HG02938 (cell line): ENCODE measurements around the gene SSH3.

ENCODE experiments used
- ATAC-seq: cut with Tn5 transposase; IDR thresholded peaks from one replicate; pipeline ENCODE4 v1.9.1; 2021; ENCODE audit warnings: mild to moderate bottlenecking, moderate library complexity; ENCODE audit not compliant: unreplicated experiment

Gene SSH3

DNA sequence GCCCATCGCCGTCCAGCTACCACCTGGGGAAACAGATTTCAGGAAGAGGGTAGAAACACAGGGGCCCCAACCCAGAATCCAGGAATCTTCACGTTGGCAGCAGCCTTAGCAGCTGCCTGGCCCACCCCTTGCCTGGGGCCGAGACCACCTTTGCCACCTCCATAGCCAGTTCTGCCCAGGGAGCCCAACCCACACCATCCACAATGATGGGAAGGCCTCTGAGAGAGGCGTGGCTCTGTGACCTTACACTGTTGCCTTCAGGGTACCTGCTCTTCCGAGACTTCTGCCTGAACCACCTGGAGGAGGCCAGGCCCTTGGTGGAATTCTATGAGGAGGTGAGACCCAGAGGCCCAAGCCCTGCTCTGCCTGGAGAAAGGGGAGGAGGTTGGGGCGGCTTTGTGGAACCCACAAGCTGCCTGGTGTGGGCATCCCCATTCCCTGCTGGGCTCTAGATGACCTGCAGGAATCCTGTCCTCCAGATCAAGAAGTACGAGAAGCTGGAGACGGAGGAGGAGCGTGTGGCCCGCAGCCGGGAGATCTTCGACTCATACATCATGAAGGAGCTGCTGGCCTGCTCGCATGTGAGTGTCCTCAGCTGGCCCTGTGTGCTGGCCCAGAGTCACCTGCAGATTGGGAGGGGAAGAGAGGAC, 24.3 kb upstream of the SSH3 start:
- ATAC-seq, result no peak

DNA sequence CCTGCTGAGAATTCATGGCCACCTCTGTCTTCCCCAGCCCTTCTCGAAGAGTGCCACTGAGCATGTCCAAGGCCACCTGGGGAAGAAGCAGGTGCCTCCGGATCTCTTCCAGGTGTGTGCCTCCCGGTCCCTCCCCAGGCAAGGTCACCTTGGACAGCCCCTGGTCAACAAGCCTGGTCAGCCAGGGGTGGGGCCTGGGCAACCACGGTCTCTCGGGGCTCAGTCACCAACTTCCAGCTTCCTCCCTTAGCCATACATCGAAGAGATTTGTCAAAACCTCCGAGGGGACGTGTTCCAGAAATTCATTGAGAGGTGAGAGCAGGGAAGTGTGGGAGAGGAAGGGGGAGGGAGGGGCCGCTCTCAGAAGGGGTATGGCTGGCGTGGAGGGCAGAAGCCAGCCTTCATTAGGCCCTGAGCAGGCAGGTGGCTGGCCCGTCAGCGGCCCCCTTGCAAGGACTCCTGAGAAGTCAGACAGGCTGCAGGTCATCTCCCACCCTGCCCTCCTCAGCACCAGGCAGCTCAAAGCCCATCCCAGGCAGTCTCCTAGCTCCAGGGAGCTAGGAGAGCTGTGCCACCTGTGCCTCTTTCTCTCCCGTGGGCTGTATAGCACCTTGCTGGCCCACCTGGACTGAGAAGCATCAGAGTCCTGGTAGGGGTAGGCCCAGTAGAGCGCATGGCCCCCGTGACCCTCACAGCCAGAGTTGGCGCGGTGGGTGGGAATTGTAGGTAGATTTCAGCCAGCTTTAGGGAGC, 23.6 kb upstream of the SSH3 start:
- no peak for ATAC-seq

GRCh38 chr11:67280341-67280787, 23.0 kb upstream of the SSH3 start:
- no peak for ATAC-seq

DNA sequence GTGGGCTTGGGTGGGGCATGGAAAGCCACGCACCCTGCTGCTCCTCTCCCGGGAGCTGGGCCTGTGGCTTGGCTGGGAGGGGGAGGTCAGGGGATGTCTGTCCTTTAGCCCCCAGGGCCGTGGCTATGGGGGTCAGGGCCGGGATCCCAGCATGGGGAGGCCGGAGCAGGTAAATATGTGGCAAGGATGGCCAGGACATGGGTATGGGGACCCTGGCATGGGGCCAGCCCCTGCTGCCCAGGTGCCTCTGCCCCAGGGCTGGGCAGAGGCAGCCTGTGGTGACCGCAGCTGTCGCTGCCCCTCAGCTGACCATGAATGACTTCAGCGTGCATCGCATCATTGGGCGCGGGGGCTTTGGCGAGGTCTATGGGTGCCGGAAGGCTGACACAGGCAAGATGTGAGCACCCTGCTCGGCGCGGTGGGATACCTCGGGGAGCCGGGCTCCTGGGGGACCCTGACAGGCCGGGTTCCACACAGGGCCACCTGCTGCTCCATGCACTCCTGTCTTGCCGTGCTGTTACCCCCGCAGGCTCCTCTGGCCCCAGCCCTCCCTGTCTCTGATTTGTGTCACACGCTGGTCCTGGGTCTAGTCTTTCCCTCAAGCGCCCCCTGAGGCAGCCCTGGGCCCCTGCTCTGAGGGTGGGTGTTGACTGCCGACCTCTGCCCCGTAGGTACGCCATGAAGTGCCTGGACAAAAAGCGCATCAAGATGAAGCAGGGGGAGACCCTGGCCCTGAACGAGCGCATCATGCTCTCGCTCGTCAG, 22.4 kb upstream of the SSH3 start:
- no peak for ATAC-seq

- no peak for ATAC-seq
Measured at GRCh38 chr11:67281552-67282150, 21.7 kb upstream of the SSH3 start.

DNA sequence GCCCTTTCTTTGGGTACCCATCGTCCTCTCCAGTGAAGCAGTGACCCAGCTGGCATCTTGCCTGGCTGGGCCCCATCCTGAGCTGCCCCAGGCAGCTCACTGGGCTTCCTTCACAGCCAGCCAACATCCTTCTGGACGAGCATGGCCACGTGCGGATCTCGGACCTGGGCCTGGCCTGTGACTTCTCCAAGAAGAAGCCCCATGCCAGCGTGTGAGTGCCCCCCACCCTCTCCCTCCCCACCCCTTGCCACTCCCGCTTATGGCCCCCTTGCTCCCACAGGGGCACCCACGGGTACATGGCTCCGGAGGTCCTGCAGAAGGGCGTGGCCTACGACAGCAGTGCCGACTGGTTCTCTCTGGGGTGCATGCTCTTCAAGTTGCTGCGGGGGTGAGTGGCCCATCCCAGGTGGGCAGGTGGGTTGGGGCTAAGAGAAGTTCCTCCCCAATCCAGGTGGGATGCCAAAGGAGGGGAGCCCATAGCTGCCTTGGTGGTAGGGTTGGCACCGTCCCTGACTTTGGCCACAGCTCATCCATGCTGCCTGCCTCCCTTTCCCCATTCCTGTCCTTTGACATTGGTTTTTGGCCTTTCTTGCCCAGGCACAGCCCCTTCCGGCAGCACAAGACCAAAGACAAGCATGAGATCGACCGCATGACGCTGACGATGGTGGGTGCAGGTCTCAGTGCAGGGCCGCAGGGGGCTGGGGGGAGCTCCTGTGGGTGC, 21.0 kb upstream of the SSH3 start:
- ATAC-seq, result no peak

DNA sequence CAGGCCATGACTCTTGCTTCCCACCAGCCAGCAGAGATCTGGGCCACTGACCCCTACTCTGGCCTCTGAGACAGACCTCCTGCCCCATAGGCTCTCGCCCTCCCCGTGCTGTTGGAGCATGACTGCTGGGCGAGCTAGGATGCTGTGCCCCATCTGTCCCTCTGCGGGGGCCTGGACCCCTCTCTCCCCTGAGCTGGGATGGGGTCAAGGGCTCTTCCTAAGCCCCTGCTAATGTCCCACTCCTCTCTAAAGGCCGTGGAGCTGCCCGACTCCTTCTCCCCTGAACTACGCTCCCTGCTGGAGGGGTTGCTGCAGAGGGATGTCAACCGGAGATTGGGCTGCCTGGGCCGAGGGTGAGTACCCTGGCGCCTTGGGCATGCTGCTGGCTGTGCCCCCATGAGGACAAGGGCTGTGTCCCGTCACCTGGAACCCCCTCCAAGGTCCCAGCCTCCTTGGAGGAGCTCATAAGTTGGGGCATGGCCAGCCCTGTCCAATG, 20.4 kb upstream of the SSH3 start:
- no peak for ATAC-seq

DNA sequence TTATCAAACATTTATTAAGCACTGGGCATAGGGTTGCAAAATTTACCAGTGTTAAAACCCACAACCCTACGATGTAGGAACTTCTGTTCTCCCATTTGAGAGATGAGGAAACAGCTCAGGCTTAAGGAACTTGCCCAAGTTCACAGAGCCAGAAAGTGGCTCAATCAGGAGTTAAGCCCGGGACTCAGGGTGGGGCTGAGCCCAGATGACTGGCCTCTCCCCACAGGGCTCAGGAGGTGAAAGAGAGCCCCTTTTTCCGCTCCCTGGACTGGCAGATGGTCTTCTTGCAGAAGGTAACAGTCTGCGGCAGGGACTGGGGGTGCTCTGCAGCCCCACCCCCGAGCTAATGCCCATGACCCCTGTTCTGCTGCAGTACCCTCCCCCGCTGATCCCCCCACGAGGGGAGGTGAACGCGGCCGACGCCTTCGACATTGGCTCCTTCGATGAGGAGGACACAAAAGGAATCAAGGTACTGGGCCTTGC, 19.8 kb upstream of the SSH3 start:
- ATAC-seq, result no peak

- no peak for ATAC-seq
Measured at GRCh38 chr11:67284811-67285540, 18.4 kb upstream of the SSH3 start.

GRCh38 chr11:67285541-67286498, 17.5 kb upstream of the SSH3 start:
- no peak for ATAC-seq

DNA sequence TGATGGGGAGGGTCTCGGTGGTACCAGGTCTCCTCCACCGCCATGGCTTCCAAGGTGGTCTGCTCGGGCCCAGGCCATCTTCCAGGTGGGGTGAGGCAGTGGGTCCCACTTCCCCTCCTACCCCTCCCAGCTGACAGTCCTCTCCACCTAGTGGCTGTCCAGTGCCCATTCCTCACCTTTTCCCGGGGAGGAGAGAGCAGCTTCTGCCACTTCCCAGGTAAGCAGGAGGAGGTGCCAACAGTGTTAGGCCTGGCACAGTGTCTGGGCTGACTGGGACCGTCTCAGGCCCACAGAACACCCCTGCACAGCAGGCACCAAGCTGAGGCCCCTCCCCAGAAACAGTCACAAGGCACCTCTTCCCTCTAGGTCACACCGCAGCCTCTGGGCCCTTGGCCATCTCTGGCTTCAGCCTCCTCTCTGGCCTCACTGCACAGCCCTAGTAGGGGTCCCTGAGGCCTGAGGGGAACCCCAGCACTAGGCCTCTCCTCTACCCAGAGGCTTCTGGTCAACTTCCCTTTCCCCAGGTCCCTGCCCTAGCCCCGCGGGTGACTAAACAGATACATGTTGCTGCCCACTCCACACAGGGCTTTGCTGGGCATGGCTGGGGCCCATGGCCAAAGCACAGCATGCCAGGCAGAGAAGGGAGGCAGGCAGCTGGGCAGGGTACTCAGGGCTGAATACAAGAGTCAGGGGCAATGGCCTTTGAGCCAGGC, 16.6 kb upstream of the SSH3 start:
- no peak for ATAC-seq

DNA sequence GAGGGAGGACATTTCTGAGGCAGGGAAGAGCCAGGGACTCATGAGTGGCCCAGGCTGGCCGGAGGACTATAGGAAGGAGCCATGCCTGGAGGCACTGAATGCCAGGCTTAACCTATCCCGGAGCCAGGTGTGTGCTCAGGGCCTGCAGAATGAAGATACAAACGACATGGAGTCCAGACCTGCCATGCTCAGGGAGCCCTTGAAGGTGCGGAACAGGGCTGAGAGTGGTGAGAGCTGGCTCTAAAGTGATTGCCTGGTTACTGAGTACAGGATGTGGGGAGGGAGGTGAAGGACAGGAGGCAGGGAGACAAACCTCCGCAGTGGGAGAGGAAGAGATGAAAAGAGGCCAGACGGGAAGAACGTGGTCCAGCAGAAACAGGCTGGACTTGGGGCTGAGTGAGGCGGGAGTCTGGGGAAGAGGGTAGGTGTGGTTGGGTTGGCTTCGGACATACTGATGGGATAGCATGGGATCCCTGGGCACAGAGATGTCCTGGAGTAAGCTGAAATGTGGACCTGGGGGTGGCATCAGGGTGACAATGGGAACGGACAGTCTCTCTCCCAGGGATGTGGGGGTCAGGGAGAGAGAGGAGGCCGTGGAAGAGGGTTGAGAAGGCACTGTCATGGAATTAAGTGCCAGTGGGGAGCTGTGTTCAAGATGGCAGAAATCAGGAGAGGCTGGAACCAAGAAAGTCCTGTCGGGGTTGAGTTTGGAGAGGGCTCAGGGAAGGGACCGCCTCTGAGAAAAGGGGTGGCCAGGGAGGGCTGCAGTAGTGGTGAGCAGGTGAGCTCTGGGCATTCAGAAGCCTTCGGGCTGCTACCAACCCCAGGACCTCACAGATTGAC, 15.8 kb upstream of the SSH3 start:
- ATAC-seq, result no peak

GRCh38 chr11:67288198-67288451, 15.2 kb upstream of the SSH3 start:
- no peak for ATAC-seq

DNA sequence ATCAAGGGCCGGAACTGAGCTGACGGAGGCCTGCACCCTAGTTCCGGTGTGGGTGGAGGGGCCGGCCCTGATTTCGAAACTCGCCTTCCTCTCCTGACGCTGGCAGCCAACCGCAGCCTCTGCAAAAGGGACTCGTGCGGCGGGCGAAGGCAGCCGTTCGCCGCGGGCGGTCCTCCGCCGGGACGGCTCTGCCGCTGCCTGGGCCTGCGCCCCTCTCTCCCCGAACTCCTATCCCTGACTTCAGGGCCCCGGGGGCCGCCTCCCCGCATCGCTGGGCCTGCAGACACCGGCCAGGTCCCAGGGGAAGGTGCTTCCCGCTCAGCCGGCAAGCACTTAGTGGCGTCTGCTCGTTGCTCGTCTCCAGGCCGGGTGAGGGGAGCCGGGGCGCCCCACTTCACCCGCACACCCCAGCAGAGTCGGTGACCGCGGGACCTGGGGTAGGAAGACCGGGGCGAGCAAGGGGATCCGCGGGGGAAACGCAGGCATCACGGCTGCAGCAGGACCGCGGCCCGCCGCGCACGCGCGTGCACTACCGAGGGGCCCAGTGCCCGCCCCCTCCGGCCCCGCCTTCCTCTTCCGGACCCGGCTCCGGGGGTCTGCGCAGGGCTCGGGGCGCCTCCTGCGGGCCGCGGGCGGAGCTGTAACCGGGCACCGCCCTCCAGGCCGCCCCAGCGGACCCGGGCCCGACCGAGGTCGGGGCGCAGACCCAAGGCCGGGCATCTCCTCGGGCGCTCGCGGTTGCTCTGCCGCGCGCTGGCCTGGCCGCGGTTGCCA, 14.7 kb upstream of the SSH3 start:
- peak; percentile 59 for ATAC-seq

DNA sequence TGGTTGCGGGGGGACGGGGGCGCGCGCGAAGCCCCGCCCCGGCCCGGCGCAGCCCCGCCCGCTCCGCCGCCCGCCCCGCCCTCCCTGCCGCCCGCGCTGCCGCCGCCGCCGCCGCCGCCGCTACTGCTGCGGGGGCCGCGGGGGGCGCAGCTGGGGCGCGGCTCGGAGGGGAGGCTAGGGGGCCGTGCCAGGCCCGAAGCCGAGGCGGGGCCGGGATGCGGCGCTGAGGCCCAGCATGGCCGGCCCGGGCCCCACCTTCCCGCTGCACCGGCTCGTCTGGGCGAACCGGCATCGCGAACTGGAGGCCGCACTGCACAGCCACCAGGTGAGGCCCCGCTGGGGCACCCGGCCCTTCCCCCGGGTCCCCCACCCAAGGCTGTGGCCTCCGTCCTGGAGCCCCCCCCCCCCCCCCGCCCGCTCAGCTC, 14.1 kb upstream of the SSH3 start, which contains the start of gene ANKRD13D:
ANKRD13D (plus strand) TSS at position 78 of the 425 bp plus-strand sequence; CDS start at position 236, 158 bp downstream.
- ATAC-seq, result peak; percentile 25
